NCI-H774 (cell line): ENCODE measurements around the gene PSMB11.

ENCODE experiments used
- DNase-seq: peaks from one replicate; lab custom pipeline; 2025; lab: John Stamatoyannopoulos, UW

Gene PSMB11

DNA sequence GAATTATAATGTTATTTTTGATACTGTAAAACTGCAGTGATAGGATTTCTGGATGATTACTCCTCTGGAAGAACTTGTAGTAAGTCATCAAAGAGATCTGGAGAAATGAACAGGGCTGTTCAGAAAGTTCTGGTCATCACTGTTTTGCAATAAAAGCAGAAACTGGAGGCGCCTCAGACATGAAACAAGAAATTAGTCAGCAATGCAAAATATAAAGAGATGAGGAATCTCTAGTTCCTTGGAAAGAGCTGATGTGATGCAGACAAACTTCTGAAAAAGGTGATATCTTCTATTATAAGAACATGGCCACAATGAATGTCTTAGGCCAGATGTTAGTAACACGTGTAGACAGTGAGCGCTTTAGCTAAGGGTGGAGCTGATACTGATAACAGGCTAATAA is 43.4 kb downstream of the PSMB11 start:
- no peak for DNase-seq

DNA sequence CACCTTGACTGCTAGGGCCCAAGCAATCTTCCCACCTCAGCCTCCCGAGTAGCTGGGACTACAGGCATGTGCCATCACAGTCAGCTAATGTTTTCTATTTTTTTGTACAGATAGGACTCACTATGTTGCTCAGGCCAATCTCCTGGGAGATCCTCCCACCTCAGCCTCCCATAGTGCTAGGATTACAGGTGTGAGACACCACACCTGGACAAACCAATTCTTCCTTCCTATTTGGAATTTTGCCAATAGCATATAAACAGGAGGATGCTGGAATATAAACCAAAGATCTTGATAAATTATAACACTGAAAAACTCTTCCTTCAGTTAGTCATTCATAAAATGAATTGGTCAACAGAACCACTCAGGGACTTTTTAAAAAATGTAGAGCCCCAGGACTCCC is 44.6 kb downstream of the PSMB11 start:
- no peak for DNase-seq

DNA sequence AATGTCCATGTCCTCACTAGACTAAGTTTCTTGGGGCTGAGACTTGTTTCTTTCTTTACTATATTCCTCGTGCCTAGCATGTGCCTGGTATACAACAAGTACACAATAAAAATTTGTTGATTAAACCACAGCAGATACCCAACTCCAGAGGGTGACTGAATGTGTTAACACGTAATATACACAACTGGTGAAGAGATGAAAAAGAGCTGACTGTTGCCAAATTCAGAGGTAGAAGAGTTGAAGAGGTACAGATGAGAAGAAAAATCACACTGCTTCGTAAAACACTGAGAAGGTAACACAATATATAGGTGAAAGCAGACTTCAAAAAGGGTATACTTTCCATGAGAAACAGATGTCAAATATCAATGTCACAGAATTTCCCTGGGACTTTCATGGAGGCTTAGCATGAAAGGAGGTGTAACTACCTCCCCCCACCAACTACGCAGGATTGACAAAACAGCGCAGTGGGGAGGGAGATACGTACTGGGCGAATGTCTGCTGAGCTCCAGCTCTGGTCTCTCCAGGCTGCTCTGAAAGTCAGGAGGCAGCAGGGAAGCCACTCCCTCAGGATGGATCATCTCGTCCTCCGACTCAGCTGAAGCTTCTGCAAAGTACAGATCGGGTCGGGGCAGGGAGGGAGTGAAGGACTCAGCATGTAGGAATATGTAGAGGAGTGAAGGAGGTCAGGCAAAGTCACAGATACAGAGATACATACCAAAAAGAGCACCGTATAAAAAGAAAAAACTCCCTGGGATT is 47.7 kb downstream of the PSMB11 start:
- DNase-seq = no peak

DNA sequence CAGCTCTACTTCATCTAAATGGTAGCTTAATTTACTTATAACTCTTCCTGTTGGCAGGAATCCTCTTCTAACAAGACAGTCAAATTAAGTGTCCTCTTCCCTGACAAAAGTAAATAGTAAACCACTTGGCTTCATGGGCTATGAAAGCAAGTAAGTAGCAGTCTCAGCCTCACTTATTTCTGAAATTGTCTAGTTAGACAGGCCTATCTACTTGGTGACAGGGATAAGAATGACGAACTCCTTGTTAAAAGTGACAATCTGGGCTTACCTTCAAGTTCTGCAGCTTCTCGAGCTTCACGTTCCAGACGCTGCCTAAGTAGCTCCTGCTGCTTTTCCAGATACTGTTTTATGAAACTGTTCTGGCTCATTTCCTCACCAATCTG is 48.2 kb downstream of the PSMB11 start:
- no peak for DNase-seq

DNA sequence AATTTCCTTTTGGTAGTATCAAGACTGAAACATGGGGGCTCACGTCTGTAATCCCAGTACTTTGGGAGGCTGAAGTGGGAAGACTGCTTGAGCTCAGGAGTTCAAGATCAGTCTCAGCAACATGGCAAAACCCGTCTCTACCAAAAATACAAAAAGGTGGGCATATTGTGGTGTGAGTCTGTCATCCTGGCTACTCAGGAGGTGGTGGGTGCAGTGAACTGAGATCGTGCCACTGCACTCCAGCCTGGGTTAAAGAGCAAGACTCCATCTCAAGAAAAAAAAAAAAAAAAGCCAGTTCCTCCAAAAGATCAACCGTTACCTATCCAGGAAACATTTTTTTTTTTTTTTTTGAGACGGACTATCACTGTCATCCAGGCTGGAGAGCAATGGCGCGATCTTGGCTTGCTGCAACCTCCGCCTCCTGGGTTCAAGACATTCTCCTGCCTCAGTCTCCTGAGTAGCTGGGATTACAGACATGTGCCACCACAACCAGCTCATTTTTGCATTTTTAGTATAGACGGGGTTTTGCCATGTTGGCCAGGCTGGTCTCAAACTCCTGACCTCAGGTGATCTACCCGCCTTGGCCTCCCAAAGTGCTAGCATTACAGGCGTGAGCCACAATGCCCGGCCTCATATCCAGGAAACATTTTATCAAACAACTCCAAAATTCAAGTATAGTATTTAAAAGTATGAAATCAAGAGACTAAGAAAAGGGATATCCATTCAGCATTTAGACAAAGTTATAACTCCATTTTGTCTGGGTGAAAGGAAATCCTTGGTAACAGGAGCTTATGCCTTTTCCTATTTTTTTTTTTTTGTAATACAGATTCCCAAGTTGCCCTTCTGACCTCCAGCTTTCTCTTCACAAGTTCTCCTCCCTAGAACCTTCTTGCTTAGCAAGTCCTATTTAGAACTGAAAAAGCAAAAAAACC is 49.5 kb downstream of the PSMB11 start:
- DNase-seq = no peak

DNA sequence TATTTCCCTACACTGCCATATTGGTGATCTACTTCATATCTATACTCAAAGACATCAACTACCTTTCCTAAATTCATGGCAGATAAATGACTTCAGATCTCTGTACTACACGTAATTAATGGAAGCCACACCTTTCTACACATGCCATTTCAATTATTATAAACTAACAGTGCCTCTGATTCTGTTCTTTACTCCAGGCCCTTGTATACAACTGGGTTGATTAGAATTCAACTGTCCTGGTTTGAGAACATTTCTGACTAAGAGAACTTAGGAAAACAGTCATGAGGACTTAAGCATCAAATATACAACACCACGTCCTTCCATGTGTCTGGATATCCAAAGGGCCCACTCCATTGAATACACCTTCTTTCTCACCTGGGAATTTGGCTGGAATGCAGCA is 51.1 kb downstream of the PSMB11 start:
- no peak for DNase-seq

DNA sequence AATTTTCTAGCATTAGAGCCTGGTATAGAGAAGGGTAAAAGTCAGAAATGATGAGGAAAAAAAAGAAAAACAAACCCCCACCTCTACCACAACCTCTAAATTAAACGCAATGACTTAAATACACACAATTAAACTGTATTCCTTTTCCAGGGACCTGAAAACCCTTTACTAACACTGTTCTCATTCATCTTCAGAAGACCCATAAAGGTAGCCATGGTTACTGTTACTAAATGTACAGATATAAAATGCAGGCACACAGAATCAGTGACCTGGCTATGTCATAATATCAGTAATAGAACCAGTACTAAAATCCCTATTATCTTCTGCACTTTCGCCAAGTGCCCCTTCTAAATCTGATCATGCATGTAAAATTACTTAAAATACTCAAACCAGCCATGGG is 51.5 kb downstream of the PSMB11 start:
- no peak for DNase-seq
